ENCODE data around the gene AGRN.

The AGRN gene

GRCh38 chr1:1081311-1082238, 61.7 kb downstream of the AGRN start:
- H3K36me3 ChIP-seq (ENCODE audit: control insufficient read depth in 1 of 2, insufficient read depth in 2 of 2, low read depth in 1 of 2, low read length in 2 of 2) = peaks cover 0 to 47% of the 10 kb centered on the region in 2 experiments
- WGBS = 90% methylated on average over 52 of the region's 52 CpGs
- H2BK15ac ChIP-seq (ENCODE audit: low read depth, poor library complexity, severe bottlenecking) = no peak overlapping the region

GRCh38 chr1:1082239-1082775, 62.4 kb downstream of the AGRN start:
- 97% methylated on average over 27 of the region's 27 CpGs for WGBS
- Histone ChIP-seq H3K9me3 (ENCODE audit: control insufficient read depth, low read length) (no peaks in the 10 kb centered on the region), H3K4me2 (ENCODE audit: low read length, poor library complexity, severe bottlenecking) (no peak overlapping the region), H3K4me3 (ENCODE audit: insufficient read depth in 1 of 2, low read depth in 1 of 2, low read length in 2 of 2) (no peak overlapping the region), H3K36me3 (ENCODE audit: control insufficient read depth in 1 of 2, insufficient read depth in 2 of 2, low read depth in 1 of 2, low read length in 2 of 2) (peaks cover 0 to 54% of the 10 kb centered on the region in 2 experiments), H3K4ac (ENCODE audit: low read depth in 1 of 2, low read length in 2 of 2) (no peak overlapping the region), H2AK5ac (ENCODE audit: low read length, severe bottlenecking) (no peak overlapping the region), H3K27ac (ENCODE audit: low read length, poor library complexity, severe bottlenecking) (no peak overlapping the region), H3K18ac (ENCODE audit: low read depth in 1 of 2, low read length in 2 of 2) (no peak overlapping the region), H2BK120ac (ENCODE audit: low read depth, low read length) (no peak overlapping the region), H3K23ac (ENCODE audit: low read length in 2 of 2) (no peak overlapping the region), H2BK15ac (ENCODE audit: low read depth, poor library complexity, severe bottlenecking) (no peak overlapping the region), H3K14ac (ENCODE audit: low read length in 2 of 2) (no peak overlapping the region), H3K4me1 (ENCODE audit: control insufficient read depth, insufficient read depth, low read depth, low read length) (peaks cover 16% of the 10 kb centered on the region), H2AFZ (ENCODE audit: low read depth, low read length) (no peak overlapping the region), H4K8ac (ENCODE audit: low read length) (no peak overlapping the region), H3K9ac (ENCODE audit: low read length) (no peak overlapping the region), H2BK5ac (ENCODE audit: low read depth, low read length, poor library complexity, severe bottlenecking) (no peak overlapping the region), H2BK12ac (ENCODE audit: low read length in 2 of 2) (no peak overlapping the region), H3K79me1 (replicated peaks; ENCODE audit: low read length, poor library complexity, severe bottlenecking) (no peaks in the 10 kb centered on the region), H4K91ac (ENCODE audit: low read length) (peak overlapping the region; percentile 18), H3K27me3 (ENCODE audit: control insufficient read depth in 1 of 2, insufficient read depth in 1 of 2, low read length in 2 of 2) (peaks cover 0 to 10% of the 10 kb centered on the region in 2 experiments)
- DNase-seq = no peak

More at GRCh38 chr1:1081311-1082238, 61.7 kb downstream of the AGRN start:
- H3K23ac ChIP-seq (ENCODE audit: low read length in 2 of 2) = no peak overlapping the region
- H3K4me3 ChIP-seq (ENCODE audit: insufficient read depth in 1 of 2, low read depth in 1 of 2, low read length in 2 of 2) = no peak overlapping the region
- peaks cover 0 to 10% of the 10 kb centered on the region in 2 experiments for H3K27me3 ChIP-seq (ENCODE audit: control insufficient read depth in 1 of 2, insufficient read depth in 1 of 2, low read length in 2 of 2)
- H3K4ac ChIP-seq (ENCODE audit: low read depth in 1 of 2, low read length in 2 of 2) = no peak overlapping the region
- no peak overlapping the region for H3K9ac ChIP-seq (ENCODE audit: low read length)
- H3K14ac ChIP-seq (ENCODE audit: low read length in 2 of 2) = no peak overlapping the region
- no peak overlapping the region for H4K91ac ChIP-seq (ENCODE audit: low read length)
- no peak for DNase-seq
- H2BK5ac ChIP-seq (ENCODE audit: low read depth, low read length, poor library complexity, severe bottlenecking) = no peak overlapping the region
- no peak overlapping the region for H3K4me2 ChIP-seq (ENCODE audit: low read length, poor library complexity, severe bottlenecking)
- no peak overlapping the region for H2BK120ac ChIP-seq (ENCODE audit: low read depth, low read length)
- no peak overlapping the region for H3K27ac ChIP-seq (ENCODE audit: low read length, poor library complexity, severe bottlenecking)
- H3K9me3 ChIP-seq (ENCODE audit: control insufficient read depth, low read length) = no peaks in the 10 kb centered on the region
- H3K4me1 ChIP-seq (ENCODE audit: control insufficient read depth, insufficient read depth, low read depth, low read length) = peaks cover 16% of the 10 kb centered on the region
- no peak overlapping the region for H2AK5ac ChIP-seq (ENCODE audit: low read length, severe bottlenecking)
- no peak overlapping the region for H2AFZ ChIP-seq (ENCODE audit: low read depth, low read length)
- H3K18ac ChIP-seq (ENCODE audit: low read depth in 1 of 2, low read length in 2 of 2) = no peak overlapping the region
- H4K8ac ChIP-seq (ENCODE audit: low read length) = no peak overlapping the region
- H2BK12ac ChIP-seq (ENCODE audit: low read length in 2 of 2) = peak overlapping the region in 1 of 2 experiments; percentile 24
- no peaks in the 10 kb centered on the region for H3K79me1 ChIP-seq (replicated peaks; ENCODE audit: low read length, poor library complexity, severe bottlenecking)

GRCh38 chr1:1082776-1083415, 63.0 kb downstream of the AGRN start:
- H2AFZ ChIP-seq (ENCODE audit: low read depth, low read length) = no peak overlapping the region
- 95% methylated on average over 40 of the region's 40 CpGs for WGBS
- no peak overlapping the region for H3K27ac ChIP-seq (ENCODE audit: low read length, poor library complexity, severe bottlenecking)
- no peak overlapping the region for H2BK15ac ChIP-seq (ENCODE audit: low read depth, poor library complexity, severe bottlenecking)
- no peak for DNase-seq
- H3K4me3 ChIP-seq (ENCODE audit: insufficient read depth in 1 of 2, low read depth in 1 of 2, low read length in 2 of 2) = no peak overlapping the region
- no peak overlapping the region for H3K18ac ChIP-seq (ENCODE audit: low read depth in 1 of 2, low read length in 2 of 2)
- H3K4me2 ChIP-seq (ENCODE audit: low read length, poor library complexity, severe bottlenecking) = no peak overlapping the region
- H3K23ac ChIP-seq (ENCODE audit: low read length in 2 of 2) = no peak overlapping the region
- H3K36me3 ChIP-seq (ENCODE audit: control insufficient read depth in 1 of 2, insufficient read depth in 2 of 2, low read depth in 1 of 2, low read length in 2 of 2) = peaks cover 0 to 57% of the 10 kb centered on the region in 2 experiments
- H2BK5ac ChIP-seq (ENCODE audit: low read depth, low read length, poor library complexity, severe bottlenecking) = no peak overlapping the region
- H3K4ac ChIP-seq (ENCODE audit: low read depth in 1 of 2, low read length in 2 of 2) = no peak overlapping the region
- H4K91ac ChIP-seq (ENCODE audit: low read length) = no peak overlapping the region
- no peak overlapping the region for H2AK5ac ChIP-seq (ENCODE audit: low read length, severe bottlenecking)
- no peak overlapping the region for H2BK12ac ChIP-seq (ENCODE audit: low read length in 2 of 2)
- no peak overlapping the region for H2BK120ac ChIP-seq (ENCODE audit: low read depth, low read length)
- H3K9me3 ChIP-seq (ENCODE audit: control insufficient read depth, low read length) = no peaks in the 10 kb centered on the region
- no peak overlapping the region for H3K9ac ChIP-seq (ENCODE audit: low read length)
- no peak overlapping the region for H3K14ac ChIP-seq (ENCODE audit: low read length in 2 of 2)
- H4K8ac ChIP-seq (ENCODE audit: low read length) = no peak overlapping the region
- H3K4me1 ChIP-seq (ENCODE audit: control insufficient read depth, insufficient read depth, low read depth, low read length) = peaks cover 16% of the 10 kb centered on the region
- peaks cover 0 to 10% of the 10 kb centered on the region in 2 experiments for H3K27me3 ChIP-seq (ENCODE audit: control insufficient read depth in 1 of 2, insufficient read depth in 1 of 2, low read length in 2 of 2)
- H3K79me1 ChIP-seq (replicated peaks; ENCODE audit: low read length, poor library complexity, severe bottlenecking) = no peaks in the 10 kb centered on the region
